ENCODE data around the gene UTP14C.

UTP14C gene, protein sequence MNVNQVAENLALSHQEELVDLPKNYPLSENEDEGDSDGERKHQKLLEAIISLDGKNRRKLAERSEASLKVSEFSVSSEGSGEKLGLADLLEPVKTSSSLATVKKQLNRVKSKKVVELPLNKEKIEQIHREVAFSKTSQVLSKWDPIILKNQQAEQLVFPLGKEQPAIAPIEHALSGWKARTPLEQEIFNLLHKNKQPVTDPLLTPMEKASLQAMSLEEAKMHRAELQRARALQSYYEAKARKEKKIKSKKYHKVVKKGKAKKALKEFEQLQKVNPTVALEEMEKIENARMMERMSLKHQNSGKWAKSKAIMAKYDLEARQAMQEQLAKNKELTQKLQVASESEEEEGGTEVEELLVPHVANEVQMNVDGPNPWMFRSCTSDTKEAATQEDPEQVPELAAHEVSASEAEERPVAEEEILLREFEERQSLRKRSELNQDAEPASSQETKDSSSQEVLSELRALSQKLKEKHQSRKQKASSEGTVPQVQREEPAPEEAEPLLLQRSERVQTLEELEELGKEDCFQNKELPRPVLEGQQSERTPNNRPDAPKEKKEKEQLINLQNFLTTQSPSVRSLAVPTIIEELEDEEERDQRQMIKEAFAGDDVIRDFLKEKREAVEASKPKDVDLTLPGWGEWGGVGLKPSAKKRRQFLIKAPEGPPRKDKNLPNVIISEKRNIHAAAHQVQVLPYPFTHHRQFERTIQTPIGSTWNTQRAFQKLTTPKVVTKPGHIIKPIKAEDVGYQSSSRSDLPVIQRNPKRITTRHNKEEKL

GRCh38 chr13:52024481-52024880 lies at the start of gene UTP14C:
Gene UTP14C (plus strand): TSS chr13:52024691. CDS start chr13:52028805, 4,114 bp downstream.
- DNase-seq (ENCODE audit: low read depth) = no peak
- H3K4me3 ChIP-seq (ENCODE audit: low read depth, low read length) = no peak within 1 kb of the TSS
- TF ChIP-seq CTCF (IDR thresholded peaks at IDR 0.05; ENCODE audit: low read depth, low read length, missing control alignments) = no peak

GRCh38 chr13:51976423-51976822 lies 48.1 kb upstream of the UTP14C start:
- no peak for DNase-seq (ENCODE audit: low read depth)
- no peak for TF ChIP-seq CTCF (IDR thresholded peaks at IDR 0.05; ENCODE audit: low read depth, low read length, missing control alignments)
- no peak overlapping the region for H3K4me3 ChIP-seq (ENCODE audit: low read depth, low read length)

DNA sequence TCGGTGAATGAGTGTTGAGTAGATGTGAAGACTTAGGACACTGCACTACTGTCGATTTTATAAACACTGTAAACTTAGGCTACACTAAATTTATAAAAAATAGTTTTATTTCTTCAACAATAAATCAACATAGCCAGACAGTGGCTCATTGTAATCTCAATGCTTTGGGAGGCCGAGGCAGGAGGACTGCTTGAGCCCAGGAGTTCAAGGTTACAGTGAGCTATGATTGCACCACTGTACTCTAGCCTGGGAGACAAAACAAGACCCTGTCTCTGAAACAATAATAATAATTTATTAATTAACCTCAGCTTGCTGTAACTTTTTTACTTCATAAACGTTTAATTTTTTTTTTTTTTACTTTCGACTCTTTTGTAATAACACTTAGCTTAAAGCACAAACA lies 47.6 kb upstream of the UTP14C start:
- DNase-seq (ENCODE audit: low read depth) = no peak
- TF ChIP-seq CTCF (IDR thresholded peaks at IDR 0.05; ENCODE audit: low read depth, low read length, missing control alignments) = no peak
- H3K4me3 ChIP-seq (ENCODE audit: low read depth, low read length) = no peak overlapping the region

- no peak for DNase-seq (ENCODE audit: low read depth)
- H3K4me3 ChIP-seq (ENCODE audit: low read depth, low read length) = no peak overlapping the region
- no peak for TF ChIP-seq CTCF (IDR thresholded peaks at IDR 0.05; ENCODE audit: low read depth, low read length, missing control alignments)
Observed at GRCh38 chr13:51977625-51978024, 46.9 kb upstream of the UTP14C start.

DNA sequence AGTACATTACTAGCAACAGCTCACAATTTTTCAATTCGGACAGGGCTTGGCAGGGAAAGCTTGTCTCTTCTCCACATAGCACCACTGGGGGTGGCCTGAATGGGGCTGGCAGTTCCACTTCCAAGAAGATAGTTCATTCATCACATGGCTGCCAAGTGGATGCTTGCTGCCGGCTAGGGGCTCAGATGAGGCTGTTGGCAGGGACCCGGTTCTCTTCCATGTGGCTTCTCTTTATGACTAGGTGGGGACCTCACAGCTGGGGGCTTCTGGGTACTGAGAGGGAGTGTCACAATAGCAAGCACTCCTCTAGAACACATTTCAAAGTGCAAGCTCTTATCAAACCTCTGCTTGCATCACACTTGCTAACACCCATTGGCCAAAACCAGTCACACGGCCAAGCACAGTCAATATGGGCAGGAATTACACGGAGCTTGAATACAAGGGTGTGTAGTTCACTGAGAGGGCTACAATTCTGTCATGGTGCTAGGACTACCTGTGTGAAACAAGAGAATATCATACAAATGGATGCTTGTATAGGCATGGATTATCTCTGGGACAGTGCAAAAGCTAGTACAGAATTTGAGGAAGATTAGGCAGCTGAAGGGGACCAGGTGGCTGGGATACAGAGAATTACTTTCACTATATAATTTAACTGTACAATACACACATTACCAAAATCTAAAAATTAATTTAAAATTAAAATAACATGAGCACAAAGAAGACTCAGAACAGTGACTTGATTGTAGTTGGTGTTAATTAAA lies 45.5 kb upstream of the UTP14C start:
- no peak for TF ChIP-seq CTCF (IDR thresholded peaks at IDR 0.05; ENCODE audit: low read depth, low read length, missing control alignments)
- DNase-seq (ENCODE audit: low read depth) = no peak

GRCh38 chr13:51980908-51981307 lies 43.6 kb upstream of the UTP14C start:
- no peak overlapping the region for H3K4me3 ChIP-seq (ENCODE audit: low read depth, low read length)
- no peak for DNase-seq (ENCODE audit: low read depth)
- TF ChIP-seq CTCF (IDR thresholded peaks at IDR 0.05; ENCODE audit: low read depth, low read length, missing control alignments) = no peak

More for the DNA sequence above, 45.5 kb upstream of the UTP14C start:
- no peak overlapping the region for H3K4me3 ChIP-seq (ENCODE audit: low read depth, low read length)
